GM23338 (cell line): ENCODE results near the gene SCYGR2. TPM values are rescaled to one million over a fixed set of nuclear protein-coding genes. Genes with fewer than 3 reads are reported as not detected.

Source experiments
- ATAC-seq: fragments of 200-7000 bp; cut with Tn5 transposase; 3 replicates; pipeline ENCODE4 v1.9.1; 2020
- DNase-seq: peaks from one replicate; pipeline ENCODE4 v3.0.0-alpha.2; 2015; ENCODE audit warnings: low spot score
- H2AFZ ChIP-seq: fragments of 200-600 bp; sonication (generic); 2 replicates; pipeline ENCODE4 v1.8.0; 2016; ENCODE audit warnings: antibody characterized with exemption, mild to moderate bottlenecking, moderate library complexity
- H3F3A ChIP-seq: fragments of 200-600 bp; sonication (generic); replicated peaks from 2 replicates; pipeline ENCODE4 v1.8.0; 2017; ENCODE audit warnings: antibody characterized with exemption, mixed run types, low read depth
- H3K27ac ChIP-seq: fragments of 200-600 bp; sonication (generic); 2 replicates; pipeline ENCODE4 v1.6.1; 2016; ENCODE audit warnings: low read depth
- H3K27me3 ChIP-seq: fragments of 200-600 bp; sonication (generic); 2 replicates; pipeline ENCODE4 v1.8.0; 2016; ENCODE audit warnings: mild to moderate bottlenecking, mixed run types, moderate library complexity; ENCODE audit not compliant: insufficient read depth
- H3K36me3 ChIP-seq: fragments of 200-600 bp; sonication (generic); 2 replicates; pipeline ENCODE4 v1.8.0; 2016; ENCODE audit warnings: mild to moderate bottlenecking; ENCODE audit not compliant: insufficient read depth
- H3K4me1 ChIP-seq: fragments of 200-600 bp; sonication (generic); 2 replicates; pipeline ENCODE4 v1.8.0; 2016; ENCODE audit warnings: mild to moderate bottlenecking, moderate library complexity; ENCODE audit not compliant: insufficient read depth
- H3K4me2 ChIP-seq: fragments of 200-600 bp; sonication (generic); 2 replicates; pipeline ENCODE4 v1.7.1; 2017; ENCODE audit warnings: mixed run types
- H3K4me3 ChIP-seq: fragments of 200-600 bp; sonication (generic); 2 replicates; pipeline ENCODE4 v1.6.1; 2016; ENCODE audit warnings: mixed run types
- H3K79me2 ChIP-seq: fragments of 200-600 bp; sonication (generic); replicated peaks from 2 replicates; pipeline ENCODE4 v1.8.0; 2017; ENCODE audit warnings: mild to moderate bottlenecking; ENCODE audit not compliant: insufficient read depth
- H3K9me2 ChIP-seq: fragments of 200-600 bp; sonication (generic); 2 replicates; pipeline ENCODE4 v1.8.0; 2017; ENCODE audit not compliant: insufficient read depth
- H4K20me1 ChIP-seq: fragments of 200-600 bp; sonication (generic); replicated peaks from 2 replicates; pipeline ENCODE4 v1.8.0; 2017; ENCODE audit warnings: mild to moderate bottlenecking; ENCODE audit not compliant: insufficient read depth
- H3K27ac Mint-ChIP-seq: 2 replicates; pipeline ENCODE4 v1.8.0; 2020; ENCODE audit warnings: inconsistent platforms, mild to moderate bottlenecking, moderate library complexity, mixed read lengths
- H3K27me3 Mint-ChIP-seq: 3 replicates; pipeline ENCODE4 v1.8.0; 2022; ENCODE audit warnings: low read depth, mild to moderate bottlenecking, moderate library complexity, mixed read lengths, inconsistent platforms; ENCODE audit not compliant: insufficient read depth, poor library complexity
- H3K36me3 Mint-ChIP-seq: 3 replicates; pipeline ENCODE4 v1.8.0; 2021; ENCODE audit warnings: low read depth, mild to moderate bottlenecking, inconsistent platforms, moderate library complexity, mixed read lengths
- H3K4me1 Mint-ChIP-seq: 3 replicates; pipeline ENCODE4 v1.8.0; 2020; ENCODE audit warnings: mild to moderate bottlenecking, inconsistent platforms, mixed read lengths
- H3K4me3 Mint-ChIP-seq: 3 replicates; pipeline ENCODE4 v1.8.0; 2021; ENCODE audit warnings: moderate library complexity, mild to moderate bottlenecking, inconsistent platforms, mixed read lengths
- H3K9me3 Mint-ChIP-seq: 3 replicates; pipeline ENCODE4 v1.8.0; 2020; ENCODE audit warnings: moderate library complexity, mild to moderate bottlenecking, inconsistent platforms, mixed read lengths
- CREB1 ChIP-seq: fragments of 250-450 bp; sonication (Bioruptor Pico); IDR thresholded peaks from 2 replicates; pipeline ENCODE4 v1.5.0; 2020; ENCODE audit warnings: low read depth, mild to moderate bottlenecking, moderate library complexity
- EZH2 ChIP-seq: fragments of 200-600 bp; sonication (generic); IDR thresholded peaks from one replicate; pipeline ENCODE4 v1.8.0; 2017; ENCODE audit warnings: antibody characterized with exemption, mild to moderate bottlenecking, low read depth; ENCODE audit not compliant: unreplicated experiment
- EZH2phosphoT487 ChIP-seq: fragments of 200-600 bp; sonication (generic); IDR thresholded peaks from one replicate; pipeline ENCODE4 v1.8.1; 2018; ENCODE audit warnings: antibody characterized with exemption; ENCODE audit not compliant: unreplicated experiment
- JUNB ChIP-seq: IDR thresholded peaks from one replicate; pipeline ENCODE4 v1.6.1; 2016; ENCODE audit warnings: antibody characterized with exemption; ENCODE audit not compliant: unreplicated experiment
- NANOG ChIP-seq: IDR thresholded peaks from 2 replicates; pipeline ENCODE4 v1.6.1; 2016; ENCODE audit warnings: antibody characterized with exemption, borderline replicate concordance
- POLR2AphosphoS5 ChIP-seq: IDR thresholded peaks from 2 replicates; pipeline ENCODE4 v1.6.1; 2016; ENCODE audit warnings: antibody characterized with exemption, low read depth
- STAT1 ChIP-seq: IDR thresholded peaks from one replicate; pipeline ENCODE4 v1.6.1; 2016; ENCODE audit warnings: antibody characterized with exemption; ENCODE audit not compliant: unreplicated experiment
- ZNF114 ChIP-seq: fragments of 250-450 bp; sonication (Bioruptor Pico); IDR thresholded peaks from 2 replicates; pipeline ENCODE4 v1.5.0; 2020; ENCODE audit warnings: mild to moderate bottlenecking, moderate library complexity
- ZNF462 ChIP-seq: fragments of 250-450 bp; sonication (Bioruptor Pico); IDR thresholded peaks from 2 replicates; pipeline ENCODE4 v1.5.0; 2020; ENCODE audit warnings: mild to moderate bottlenecking, moderate library complexity
- polyA plus RNA-seq: library from polyadenylated mRNA; unstranded; fragments of >200 nt; fragmentation: Nextera tagmentation; extraction: Ambion mirVana; gene quantifications from 2 replicates; pipeline ENCODE4 v1.2.1, GENCODE V29; 2016
- total RNA-seq: library from RNA; depleted of rRNA; stranded (reverse); fragments of >200 nt; shearing (Covaris generic); gene quantifications from 2 replicates; pipeline ENCODE4 v1.2.3, GENCODE V29; 2014
- TF ChIP-seq, protein P1 (sequence below): IDR thresholded peaks from 2 replicates; pipeline ENCODE4 v1.6.1; 2016; ENCODE audit warnings: antibody characterized with exemption
- TF ChIP-seq, protein P2 (sequence below): IDR thresholded peaks from one replicate; pipeline ENCODE4 v1.6.1; 2018; ENCODE audit warnings: antibody characterized with exemption; ENCODE audit not compliant: unreplicated experiment

Gene SCYGR2
- total and polyA plus RNA-seq, 2 experiments from 2014 or later: not detected

DNA sequence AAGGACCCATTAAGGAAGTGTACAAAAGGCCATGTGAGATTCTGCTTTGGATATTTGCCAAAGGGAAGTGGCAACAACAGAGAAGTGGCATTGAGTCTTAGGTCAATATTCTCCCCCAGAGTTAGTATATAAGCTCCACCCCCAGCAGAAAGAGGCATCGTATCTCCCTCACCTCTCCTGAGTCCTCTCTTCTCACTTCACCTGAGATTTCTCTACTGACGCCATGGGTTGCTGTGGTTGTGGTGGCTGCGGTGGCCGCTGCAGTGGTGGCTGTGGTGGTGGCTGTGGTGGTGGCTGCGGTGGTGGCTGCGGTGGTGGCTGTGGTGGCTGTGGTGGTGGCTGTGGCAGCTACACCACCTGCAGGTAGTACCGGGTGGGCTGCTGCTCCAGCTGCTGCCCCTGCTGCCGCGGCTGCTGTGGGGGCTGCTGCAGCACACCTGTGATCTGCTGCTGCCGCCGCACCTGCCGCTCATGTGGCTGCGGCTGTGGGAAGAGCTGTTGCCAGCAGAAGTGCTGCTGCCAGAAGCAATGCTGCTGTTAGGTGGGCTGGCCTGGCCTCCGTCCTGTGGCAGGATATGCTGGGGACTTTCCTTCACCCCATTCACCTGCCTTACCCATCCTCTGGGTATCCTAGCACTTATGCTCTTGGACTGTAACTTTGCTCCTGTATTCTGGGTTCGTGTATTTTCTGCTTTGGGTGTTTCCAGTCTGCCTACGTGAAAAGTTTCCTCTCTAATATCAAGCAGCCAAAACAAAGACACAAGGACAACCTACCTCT is 10.1 kb downstream of the SCYGR2 start:
- DNase-seq: no peak
- H3K36me3 Mint-ChIP-seq: no peaks in the 10 kb centered on the region
- no peak for TF ChIP-seq EZH2
- TF ChIP-seq NANOG: no peak
- TF ChIP-seq ZNF462: no peak
- no peak for TF ChIP-seq CREB1 (CRISPR knock-in tag)
- TF ChIP-seq STAT1: no peak
- TF ChIP-seq, protein P1, sequence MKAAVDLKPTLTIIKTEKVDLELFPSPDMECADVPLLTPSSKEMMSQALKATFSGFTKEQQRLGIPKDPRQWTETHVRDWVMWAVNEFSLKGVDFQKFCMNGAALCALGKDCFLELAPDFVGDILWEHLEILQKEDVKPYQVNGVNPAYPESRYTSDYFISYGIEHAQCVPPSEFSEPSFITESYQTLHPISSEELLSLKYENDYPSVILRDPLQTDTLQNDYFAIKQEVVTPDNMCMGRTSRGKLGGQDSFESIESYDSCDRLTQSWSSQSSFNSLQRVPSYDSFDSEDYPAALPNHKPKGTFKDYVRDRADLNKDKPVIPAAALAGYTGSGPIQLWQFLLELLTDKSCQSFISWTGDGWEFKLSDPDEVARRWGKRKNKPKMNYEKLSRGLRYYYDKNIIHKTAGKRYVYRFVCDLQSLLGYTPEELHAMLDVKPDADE: no peak
- TF ChIP-seq, protein P2, sequence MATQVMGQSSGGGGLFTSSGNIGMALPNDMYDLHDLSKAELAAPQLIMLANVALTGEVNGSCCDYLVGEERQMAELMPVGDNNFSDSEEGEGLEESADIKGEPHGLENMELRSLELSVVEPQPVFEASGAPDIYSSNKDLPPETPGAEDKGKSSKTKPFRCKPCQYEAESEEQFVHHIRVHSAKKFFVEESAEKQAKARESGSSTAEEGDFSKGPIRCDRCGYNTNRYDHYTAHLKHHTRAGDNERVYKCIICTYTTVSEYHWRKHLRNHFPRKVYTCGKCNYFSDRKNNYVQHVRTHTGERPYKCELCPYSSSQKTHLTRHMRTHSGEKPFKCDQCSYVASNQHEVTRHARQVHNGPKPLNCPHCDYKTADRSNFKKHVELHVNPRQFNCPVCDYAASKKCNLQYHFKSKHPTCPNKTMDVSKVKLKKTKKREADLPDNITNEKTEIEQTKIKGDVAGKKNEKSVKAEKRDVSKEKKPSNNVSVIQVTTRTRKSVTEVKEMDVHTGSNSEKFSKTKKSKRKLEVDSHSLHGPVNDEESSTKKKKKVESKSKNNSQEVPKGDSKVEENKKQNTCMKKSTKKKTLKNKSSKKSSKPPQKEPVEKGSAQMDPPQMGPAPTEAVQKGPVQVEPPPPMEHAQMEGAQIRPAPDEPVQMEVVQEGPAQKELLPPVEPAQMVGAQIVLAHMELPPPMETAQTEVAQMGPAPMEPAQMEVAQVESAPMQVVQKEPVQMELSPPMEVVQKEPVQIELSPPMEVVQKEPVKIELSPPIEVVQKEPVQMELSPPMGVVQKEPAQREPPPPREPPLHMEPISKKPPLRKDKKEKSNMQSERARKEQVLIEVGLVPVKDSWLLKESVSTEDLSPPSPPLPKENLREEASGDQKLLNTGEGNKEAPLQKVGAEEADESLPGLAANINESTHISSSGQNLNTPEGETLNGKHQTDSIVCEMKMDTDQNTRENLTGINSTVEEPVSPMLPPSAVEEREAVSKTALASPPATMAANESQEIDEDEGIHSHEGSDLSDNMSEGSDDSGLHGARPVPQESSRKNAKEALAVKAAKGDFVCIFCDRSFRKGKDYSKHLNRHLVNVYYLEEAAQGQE: no peak
- no peak for TF ChIP-seq ZNF114 (CRISPR knock-in tag)
- TF ChIP-seq EZH2phosphoT487: no peak
- TF ChIP-seq JUNB: no peak
- no peak for TF ChIP-seq POLR2AphosphoS5

More for the DNA sequence above, 10.1 kb downstream of the SCYGR2 start:
- Histone ChIP-seq H2AFZ (no peak overlapping the region), H3K36me3 (no peaks in the 10 kb centered on the region), H3F3A (no peaks in the 10 kb centered on the region), H4K20me1 (no peaks in the 10 kb centered on the region; the same call in 1 of the 2 replicates), H3K4me3 (no peak overlapping the region), H3K27ac (no peak overlapping the region), H3K27me3 (no peaks in the 10 kb centered on the region), H3K9me2 (no peaks in the 10 kb centered on the region), H3K4me1 (no peaks in the 10 kb centered on the region), H3K79me2 (no peaks in the 10 kb centered on the region), H3K4me2 (no peak overlapping the region)
- H3K27ac Mint-ChIP-seq: no peak overlapping the region
- ATAC-seq: no peak
- H3K27me3 Mint-ChIP-seq: no peaks in the 10 kb centered on the region
- no peaks in the 10 kb centered on the region for H3K4me1 Mint-ChIP-seq
- H3K9me3 Mint-ChIP-seq: no peaks in the 10 kb centered on the region
- no peak overlapping the region for H3K4me3 Mint-ChIP-seq
